ENCODE measurements around the gene CAB39L.

- TF ChIP-seq CTCF (IDR thresholded peaks at IDR 0.05; ENCODE audit: low read depth, low read length) (no peak), EZH2phosphoT487 (IDR thresholded peaks at IDR 0.05; ENCODE audit: low read depth) (no peak)
Measured at GRCh38 chr13:49298416-49298815, 145.4 kb downstream of the CAB39L start.

All from OCI-LY3 (cell line).